Vagina (tissue), 2 donors: ENCODE results near the gene PCYT1B.

Source experiments
- POLR2A ChIP-seq, 2 donors: fragments of 450-650 bp; IDR thresholded peaks; one replicate each; pipeline ENCODE4 v1.6.1; 2017; ENCODE audit warnings: antibody characterized with exemption in 2 of 2, mild to moderate bottlenecking in 2 of 2, moderate library complexity in 2 of 2
- POLR2AphosphoS5 ChIP-seq, 2 donors: sonication (generic); formaldehyde crosslinking; IDR thresholded peaks; one replicate each; pipeline ENCODE4 v1.9.0; 2017; ENCODE audit warnings: antibody characterized with exemption in 2 of 2, mild to moderate bottlenecking in 2 of 2, low read depth in 1 of 2; ENCODE audit not compliant: insufficient read depth in 1 of 2
- TF ChIP-seq, protein P1 (sequence below), 3 experiments: fragments of 450-650 bp in 2 of 3; fragments of 200-600 bp in 1 of 3; sonication (generic) in 1 of 3; IDR thresholded peaks; one replicate each; pipeline ENCODE4 v1.5.1; 2017 to 2019; ENCODE audit warnings: antibody characterized with exemption in 3 of 3, mild to moderate bottlenecking in 2 of 3, moderate library complexity in 2 of 3

DNA sequence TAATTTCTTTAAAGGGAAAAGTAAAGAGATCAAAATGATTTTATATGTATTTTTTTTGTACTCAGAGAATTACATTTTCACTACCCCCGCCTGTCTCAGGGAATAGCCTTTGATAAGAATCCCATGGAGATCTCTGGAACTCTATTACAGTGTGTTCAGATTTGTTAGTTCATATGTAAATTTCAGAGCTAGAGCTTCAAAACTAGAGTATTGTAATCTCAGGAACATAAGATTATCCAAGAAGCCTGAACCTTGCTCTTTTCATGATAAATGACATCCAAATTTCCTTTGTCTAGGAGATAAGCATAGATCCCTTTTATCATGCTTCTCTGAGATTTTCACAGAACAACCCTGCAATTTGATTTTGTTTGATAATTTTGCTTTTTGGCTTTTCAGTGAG is 99.2 kb downstream of the PCYT1B start:
- no peak for TF ChIP-seq POLR2A (IDR thresholded peaks at IDR 0.05)
- TF ChIP-seq, protein P1, sequence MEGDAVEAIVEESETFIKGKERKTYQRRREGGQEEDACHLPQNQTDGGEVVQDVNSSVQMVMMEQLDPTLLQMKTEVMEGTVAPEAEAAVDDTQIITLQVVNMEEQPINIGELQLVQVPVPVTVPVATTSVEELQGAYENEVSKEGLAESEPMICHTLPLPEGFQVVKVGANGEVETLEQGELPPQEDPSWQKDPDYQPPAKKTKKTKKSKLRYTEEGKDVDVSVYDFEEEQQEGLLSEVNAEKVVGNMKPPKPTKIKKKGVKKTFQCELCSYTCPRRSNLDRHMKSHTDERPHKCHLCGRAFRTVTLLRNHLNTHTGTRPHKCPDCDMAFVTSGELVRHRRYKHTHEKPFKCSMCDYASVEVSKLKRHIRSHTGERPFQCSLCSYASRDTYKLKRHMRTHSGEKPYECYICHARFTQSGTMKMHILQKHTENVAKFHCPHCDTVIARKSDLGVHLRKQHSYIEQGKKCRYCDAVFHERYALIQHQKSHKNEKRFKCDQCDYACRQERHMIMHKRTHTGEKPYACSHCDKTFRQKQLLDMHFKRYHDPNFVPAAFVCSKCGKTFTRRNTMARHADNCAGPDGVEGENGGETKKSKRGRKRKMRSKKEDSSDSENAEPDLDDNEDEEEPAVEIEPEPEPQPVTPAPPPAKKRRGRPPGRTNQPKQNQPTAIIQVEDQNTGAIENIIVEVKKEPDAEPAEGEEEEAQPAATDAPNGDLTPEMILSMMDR (IDR thresholded peaks at IDR 0.05) = no peak
- no peak for TF ChIP-seq POLR2AphosphoS5 (IDR thresholded peaks at IDR 0.05; ENCODE audit: insufficient read depth in 1 of 2, low read depth in 1 of 2)
